ENCODE data around the gene SCAF8.

The SCAF8 gene, protein sequence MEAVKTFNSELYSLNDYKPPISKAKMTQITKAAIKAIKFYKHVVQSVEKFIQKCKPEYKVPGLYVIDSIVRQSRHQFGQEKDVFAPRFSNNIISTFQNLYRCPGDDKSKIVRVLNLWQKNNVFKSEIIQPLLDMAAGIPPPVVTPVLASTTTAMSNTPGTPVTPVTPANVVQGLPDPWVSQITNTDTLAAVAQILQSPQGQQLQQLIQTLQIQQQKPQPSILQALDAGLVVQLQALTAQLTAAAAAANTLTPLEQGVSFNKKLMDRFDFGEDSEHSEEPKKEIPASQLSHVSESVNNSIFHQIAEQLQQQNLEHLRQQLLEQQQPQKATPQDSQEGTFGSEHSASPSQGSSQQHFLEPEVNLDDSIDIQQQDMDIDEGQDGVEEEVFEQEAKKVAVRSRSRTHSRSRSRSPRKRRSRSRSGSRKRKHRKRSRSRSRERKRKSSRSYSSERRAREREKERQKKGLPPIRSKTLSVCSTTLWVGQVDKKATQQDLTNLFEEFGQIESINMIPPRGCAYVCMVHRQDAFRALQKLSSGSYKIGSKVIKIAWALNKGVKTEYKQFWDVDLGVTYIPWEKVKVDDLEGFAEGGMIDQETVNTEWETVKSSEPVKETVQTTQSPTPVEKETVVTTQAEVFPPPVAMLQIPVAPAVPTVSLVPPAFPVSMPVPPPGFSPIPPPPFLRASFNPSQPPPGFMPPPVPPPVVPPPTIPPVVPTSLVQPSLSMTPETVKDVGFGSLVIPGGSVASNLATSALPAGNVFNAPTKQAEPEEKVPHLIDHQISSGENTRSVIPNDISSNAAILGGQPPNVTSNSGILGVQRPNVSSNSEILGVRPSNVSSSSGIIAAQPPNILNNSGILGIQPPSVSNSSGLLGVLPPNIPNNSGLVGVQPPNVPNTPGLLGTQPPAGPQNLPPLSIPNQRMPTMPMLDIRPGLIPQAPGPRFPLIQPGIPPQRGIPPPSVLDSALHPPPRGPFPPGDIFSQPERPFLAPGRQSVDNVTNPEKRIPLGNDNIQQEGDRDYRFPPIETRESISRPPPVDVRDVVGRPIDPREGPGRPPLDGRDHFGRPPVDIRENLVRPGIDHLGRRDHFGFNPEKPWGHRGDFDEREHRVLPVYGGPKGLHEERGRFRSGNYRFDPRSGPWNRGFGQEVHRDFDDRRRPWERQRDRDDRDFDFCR (N-terminal part only)

GRCh38 chr6:154733183-154733625 lies at the start of gene SCAF8:
SCAF8 (plus strand) TSS chr6:154733416; CDS start chr6:154733901, 485 bp downstream.
- Mint-ChIP-seq H3K4me1 (peaks cover 42% of the 10 kb centered on the region), H3K27me3 (no peaks in the 10 kb centered on the region), H3K4me3 (peak within 1 kb of the TSS; percentile 89), H3K36me3 (peaks cover 11% of the 10 kb centered on the region), H3K9me3 (no peaks in the 10 kb centered on the region), H3K27ac (peak within 1 kb of the TSS; percentile 91)
- DNase-seq = peak; percentile 82
- CTCF ChIA-PET = no interaction called here

GRCh38 chr6:154683756-154684523 lies 49.3 kb upstream of the SCAF8 start:
- Mint-ChIP-seq H3K9me3 (no peaks in the 10 kb centered on the region), H3K27ac (peak overlapping the region; percentile 66), H3K4me1 (peaks cover 12% of the 10 kb centered on the region), H3K4me3 (no peak overlapping the region), H3K27me3 (peaks cover 9% of the 10 kb centered on the region), H3K36me3 (no peaks in the 10 kb centered on the region)
- DNase-seq = no peak
- CTCF ChIA-PET = interaction anchor here (0.6 to 2.9 kb wide), 3 partner anchors 9 to 511 kb away, joined by 3 to 24 read pairs (median 3); no protein-coding TSS in a partner anchor

GRCh38 chr6:154686162-154686561 lies 47.1 kb upstream of the SCAF8 start:
- no peak overlapping the region for H3K27ac Mint-ChIP-seq
- H3K36me3 Mint-ChIP-seq = no peaks in the 10 kb centered on the region
- H3K4me3 Mint-ChIP-seq = no peak overlapping the region
- H3K4me1 Mint-ChIP-seq = peaks cover 12% of the 10 kb centered on the region
- no peaks in the 10 kb centered on the region for H3K9me3 Mint-ChIP-seq
- DNase-seq = no peak
- CTCF ChIA-PET = interaction anchor here (2.9 kb wide), 1 partner anchor 11 kb away, joined by 24 read pairs; no protein-coding TSS in a partner anchor
- peaks cover 4% of the 10 kb centered on the region for H3K27me3 Mint-ChIP-seq

DNA sequence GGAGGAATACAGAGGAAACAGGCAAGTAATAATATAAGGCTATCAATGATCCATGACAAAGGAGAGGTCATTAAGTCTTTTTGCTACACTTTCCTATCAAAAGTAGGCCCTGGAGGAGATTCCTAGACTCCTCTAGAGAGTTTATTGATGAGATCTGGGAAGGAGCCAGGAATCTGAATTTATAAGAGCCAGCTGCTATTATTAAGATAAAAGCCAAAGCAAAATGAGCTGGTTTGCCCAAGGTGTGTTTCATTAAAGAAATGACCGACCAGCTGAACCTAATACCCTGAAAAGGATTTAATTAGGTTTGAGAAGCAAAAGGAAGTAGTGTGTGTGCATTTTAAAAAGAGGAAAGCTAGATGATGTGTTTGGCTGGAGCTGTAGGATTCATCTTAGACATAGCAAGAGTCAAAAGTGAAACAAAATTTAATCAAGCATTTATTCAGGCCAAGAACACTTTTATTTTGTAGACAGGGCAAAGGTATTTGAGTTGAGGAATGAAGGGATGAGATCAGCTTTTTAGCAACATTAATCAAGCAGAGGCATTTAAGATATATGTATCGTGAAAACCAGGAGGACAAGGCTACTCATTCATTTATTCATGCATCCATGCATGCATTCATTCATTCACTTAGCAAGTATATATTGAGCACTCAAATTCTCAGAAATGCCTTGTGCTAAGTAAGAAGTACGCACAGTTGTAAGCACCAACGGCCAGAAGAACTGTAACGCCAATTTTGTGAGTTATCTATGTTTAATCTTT lies 43.5 kb upstream of the SCAF8 start:
- no peak overlapping the region for H3K27ac Mint-ChIP-seq
- no peaks in the 10 kb centered on the region for H3K9me3 Mint-ChIP-seq
- H3K27me3 Mint-ChIP-seq = no peaks in the 10 kb centered on the region
- no peak overlapping the region for H3K4me3 Mint-ChIP-seq
- no peaks in the 10 kb centered on the region for H3K4me1 Mint-ChIP-seq
- CTCF ChIA-PET = interaction anchor here (1.4 to 1.5 kb wide), 2 partner anchors 11 to 14 kb away, joined by 3 to 6 read pairs; no protein-coding TSS in a partner anchor
- DNase-seq = no peak
- H3K36me3 Mint-ChIP-seq = no peaks in the 10 kb centered on the region

- Mint-ChIP-seq H3K36me3 (no peaks in the 10 kb centered on the region), H3K9me3 (no peaks in the 10 kb centered on the region), H3K27ac (no peak overlapping the region), H3K4me1 (no peaks in the 10 kb centered on the region), H3K4me3 (no peak overlapping the region), H3K27me3 (no peaks in the 10 kb centered on the region)
- CTCF ChIA-PET = interaction anchor here (1.0 kb wide), 1 partner anchor 115 kb away, joined by 3 read pairs; no protein-coding TSS in a partner anchor
- no peak for DNase-seq
Observed at GRCh38 chr6:154690857-154691256, 42.4 kb upstream of the SCAF8 start.

DNA sequence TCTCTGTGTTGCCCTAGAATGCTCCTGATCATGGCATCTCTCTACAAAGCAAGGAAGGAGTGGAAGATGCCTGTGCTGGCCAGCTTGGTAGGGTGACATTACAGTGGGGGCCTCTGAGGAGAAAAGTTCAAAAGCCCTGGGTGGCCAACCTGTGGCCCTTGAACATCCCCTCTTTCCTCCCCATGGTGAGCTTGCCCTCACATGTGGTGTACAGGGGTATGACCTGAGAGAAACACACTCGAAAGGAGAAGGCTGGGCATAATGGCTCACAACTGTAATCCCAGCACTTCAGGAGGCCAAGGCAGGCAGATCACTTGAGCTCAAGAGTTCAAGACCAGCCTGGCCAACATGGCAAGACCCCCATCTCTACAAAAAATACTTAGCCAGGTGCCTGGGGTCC lies 36.6 kb upstream of the SCAF8 start:
- H3K27me3 Mint-ChIP-seq = no peaks in the 10 kb centered on the region
- CTCF ChIA-PET = no interaction called here
- H3K4me1 Mint-ChIP-seq = no peaks in the 10 kb centered on the region
- H3K27ac Mint-ChIP-seq = no peak overlapping the region
- DNase-seq = no peak
- no peaks in the 10 kb centered on the region for H3K36me3 Mint-ChIP-seq
- H3K9me3 Mint-ChIP-seq = no peaks in the 10 kb centered on the region
- no peak overlapping the region for H3K4me3 Mint-ChIP-seq

GRCh38 chr6:154703124-154703523 lies 30.1 kb upstream of the SCAF8 start:
- H3K36me3 Mint-ChIP-seq = no peaks in the 10 kb centered on the region
- H3K27me3 Mint-ChIP-seq = peaks cover 29% of the 10 kb centered on the region
- no peak overlapping the region for H3K27ac Mint-ChIP-seq
- CTCF ChIA-PET = interaction anchor here (2.9 kb wide), 1 partner anchor 27 kb away, joined by 9 read pairs; no protein-coding TSS in a partner anchor
- no peak for DNase-seq
- H3K9me3 Mint-ChIP-seq = no peaks in the 10 kb centered on the region
- no peak overlapping the region for H3K4me3 Mint-ChIP-seq
- no peaks in the 10 kb centered on the region for H3K4me1 Mint-ChIP-seq

- peaks cover 31% of the 10 kb centered on the region for H3K27me3 Mint-ChIP-seq
- no peak for DNase-seq
- CTCF ChIA-PET = interaction anchor here (1.1 kb wide), 1 partner anchor 163 kb away, joined by 3 read pairs; no protein-coding TSS in a partner anchor
- no peaks in the 10 kb centered on the region for H3K9me3 Mint-ChIP-seq
- no peaks in the 10 kb centered on the region for H3K4me1 Mint-ChIP-seq
- H3K27ac Mint-ChIP-seq = no peak overlapping the region
- H3K4me3 Mint-ChIP-seq = no peak overlapping the region
- no peaks in the 10 kb centered on the region for H3K36me3 Mint-ChIP-seq
Observed at GRCh38 chr6:154705471-154706113, 27.6 kb upstream of the SCAF8 start.

GRCh38 chr6:154706389-154706788 lies 26.8 kb upstream of the SCAF8 start:
- Mint-ChIP-seq H3K4me3 (no peak overlapping the region), H3K27ac (no peak overlapping the region), H3K4me1 (no peaks in the 10 kb centered on the region), H3K36me3 (no peaks in the 10 kb centered on the region), H3K27me3 (peaks cover 31% of the 10 kb centered on the region), H3K9me3 (no peaks in the 10 kb centered on the region)
- CTCF ChIA-PET = interaction anchor here (0.7 kb wide), 1 partner anchor 31 kb away, joined by 3 read pairs; no protein-coding TSS in a partner anchor
- DNase-seq = no peak

DNA sequence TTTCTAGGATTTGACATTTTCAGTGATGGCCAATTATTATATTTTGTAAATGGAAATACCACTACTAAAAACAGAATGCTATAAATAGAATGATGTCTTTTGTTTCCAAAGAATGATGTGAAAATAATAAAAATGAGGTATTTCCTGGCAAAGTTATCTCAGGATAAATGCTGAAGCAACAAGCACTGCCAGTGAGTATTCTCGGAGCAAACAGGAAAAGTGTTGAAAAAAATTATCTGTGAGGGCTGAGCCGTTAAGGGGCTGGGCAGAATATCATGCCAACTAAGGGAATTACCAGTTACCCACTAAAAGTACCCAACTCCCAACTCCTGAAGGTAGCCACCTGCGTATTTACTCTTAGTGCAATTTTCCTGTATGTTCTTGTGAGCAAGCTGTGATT lies 23.6 kb upstream of the SCAF8 start:
- H3K9me3 Mint-ChIP-seq = no peaks in the 10 kb centered on the region
- no peak for DNase-seq
- no peak overlapping the region for H3K4me3 Mint-ChIP-seq
- H3K4me1 Mint-ChIP-seq = no peaks in the 10 kb centered on the region
- H3K36me3 Mint-ChIP-seq = no peaks in the 10 kb centered on the region
- CTCF ChIA-PET = no interaction called here
- no peak overlapping the region for H3K27ac Mint-ChIP-seq
- peaks cover 15% of the 10 kb centered on the region for H3K27me3 Mint-ChIP-seq

- H3K9me3 Mint-ChIP-seq = no peaks in the 10 kb centered on the region
- DNase-seq = no peak
- CTCF ChIA-PET = interaction anchor here (0.7 kb wide), 1 partner anchor 8 kb away, joined by 3 read pairs; no protein-coding TSS in a partner anchor
- H3K36me3 Mint-ChIP-seq = no peaks in the 10 kb centered on the region
- peaks cover 15% of the 10 kb centered on the region for H3K27me3 Mint-ChIP-seq
- H3K27ac Mint-ChIP-seq = no peak overlapping the region
- no peaks in the 10 kb centered on the region for H3K4me1 Mint-ChIP-seq
- H3K4me3 Mint-ChIP-seq = no peak overlapping the region
Observed at GRCh38 chr6:154710689-154711088, 22.5 kb upstream of the SCAF8 start.

- no peaks in the 10 kb centered on the region for H3K36me3 Mint-ChIP-seq
- no peaks in the 10 kb centered on the region for H3K4me1 Mint-ChIP-seq
- CTCF ChIA-PET = interaction anchor here (0.7 to 0.9 kb wide), 2 partner anchors 90 to 265 kb away, joined by 3 read pairs; no protein-coding TSS in a partner anchor
- no peak overlapping the region for H3K27ac Mint-ChIP-seq
- DNase-seq = no peak
- no peak overlapping the region for H3K4me3 Mint-ChIP-seq
- H3K9me3 Mint-ChIP-seq = peaks cover 7% of the 10 kb centered on the region
- H3K27me3 Mint-ChIP-seq = no peaks in the 10 kb centered on the region
Observed at GRCh38 chr6:154715446-154715845, 17.8 kb upstream of the SCAF8 start.

All from activated naive CD4-positive, alpha-beta T cell treated with anti-CD3 and anti-CD28 coated beads, Interleukin-2, amount 10 ng/mL, durations not matched to agents 7 days and 5 days (primary cell).